ENCODE measurements around the gene OR6C74. TPM values are rescaled to one million over a fixed set of nuclear protein-coding genes. Genes with fewer than 3 reads are reported as not detected.
A peak's percentile ranks its signal among the peaks of the same experiment; 100 is the strongest.

The OR6C74 gene
- not detected for total RNA-seq
- long read RNA-seq: 0 reads

DNA sequence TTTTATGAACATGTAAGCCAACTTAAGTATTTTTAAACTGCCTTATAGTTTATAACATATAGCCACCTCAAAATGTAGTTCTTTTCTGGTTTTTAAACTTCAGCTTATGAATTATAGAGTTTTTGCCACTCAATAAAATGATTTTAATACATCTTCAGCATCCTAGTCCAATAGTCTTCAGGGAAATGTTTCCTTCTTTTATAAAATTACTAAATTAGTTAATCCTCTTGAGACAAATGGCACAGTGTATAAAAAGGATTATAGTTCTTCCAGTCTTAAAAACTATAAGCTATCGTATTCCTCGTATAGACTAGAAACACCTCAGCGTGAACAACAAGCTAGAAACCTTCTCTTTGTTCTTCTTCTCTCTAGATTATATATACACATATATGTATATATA lies at the start of gene OR6C74:
Gene OR6C74 (plus strand): TSS at position 301 of the 400 bp plus-strand sequence. CDS start 2,679 bp downstream, outside the sequence.
- ATAC-seq (no peak), DNase-seq (ENCODE audit: missing footprints) (no peak)
- intact Hi-C loops (cut with DNase I): no loop called here

DNA sequence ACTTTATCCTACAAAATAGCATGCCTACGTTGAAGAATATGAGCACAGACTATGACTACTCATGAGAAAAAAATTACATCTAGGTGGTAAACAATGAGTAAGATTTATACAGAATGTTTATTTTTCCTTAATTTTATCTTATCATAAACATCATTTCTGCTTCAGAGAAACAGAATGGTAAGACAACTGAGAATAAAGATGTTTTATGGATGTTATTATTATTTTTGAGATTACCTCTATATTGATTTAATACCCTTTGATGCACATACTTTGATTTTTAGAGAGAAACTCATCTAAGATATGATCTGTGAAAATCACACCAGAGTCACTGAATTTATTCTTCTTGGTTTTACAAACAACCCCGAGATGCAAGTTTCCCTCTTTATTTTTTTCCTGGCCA lies 23.7 kb upstream of the OR6C74 start, which contains the start of gene OR10A7:
Gene OR10A7 (plus strand): TSS at position 301 of the 400 bp plus-strand sequence. CDS start 0 bp downstream, at position 301.
- DNase-seq (ENCODE audit: missing footprints) (no peak), ATAC-seq (no peak)
- intact Hi-C loops (cut with DNase I): no loop called here

DNA sequence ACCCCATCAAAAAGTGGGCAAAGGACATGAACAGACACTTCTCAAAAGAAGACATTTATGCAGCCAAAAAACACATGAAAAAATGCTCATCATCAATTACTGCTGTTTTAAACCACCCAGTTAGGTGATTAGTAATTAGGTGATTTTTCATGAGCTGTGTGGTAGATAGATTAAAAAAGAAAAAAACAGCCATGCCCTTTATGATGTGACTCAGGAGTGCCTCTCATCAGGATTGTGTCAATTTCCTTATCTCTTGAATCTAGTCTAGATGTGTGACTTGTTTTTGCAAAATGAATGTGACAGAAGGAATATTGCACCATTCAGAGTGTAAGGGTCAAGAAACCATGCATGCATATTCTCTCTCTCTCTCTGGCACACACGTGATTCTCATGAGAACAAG lies 17.9 kb upstream of the OR6C74 start:
- no peak for ATAC-seq
- DNase-seq (ENCODE audit: missing footprints): no peak
- intact Hi-C loops (cut with DNase I): no loop called here

DNA sequence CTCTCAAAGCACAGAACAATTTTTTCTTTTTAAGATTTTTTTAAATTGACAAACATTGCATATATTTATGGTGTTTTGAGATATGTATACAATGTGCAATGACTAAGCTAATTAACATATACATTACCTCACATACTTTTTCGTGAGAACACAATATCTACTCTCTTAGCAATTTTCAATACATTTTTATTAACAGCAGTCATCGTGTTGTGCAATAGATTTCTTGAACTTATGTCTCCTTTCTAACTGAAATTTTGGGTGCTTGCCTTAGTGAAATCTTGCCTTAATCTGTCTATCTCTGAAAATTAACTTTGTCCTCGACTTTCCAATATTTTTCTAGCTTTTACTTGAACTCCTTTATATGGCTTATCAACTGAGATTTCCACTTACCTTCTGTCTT lies 16.8 kb upstream of the OR6C74 start:
- no peak for ATAC-seq
- DNase-seq (ENCODE audit: missing footprints): no peak
- intact Hi-C loops (cut with DNase I): no loop called here

DNA sequence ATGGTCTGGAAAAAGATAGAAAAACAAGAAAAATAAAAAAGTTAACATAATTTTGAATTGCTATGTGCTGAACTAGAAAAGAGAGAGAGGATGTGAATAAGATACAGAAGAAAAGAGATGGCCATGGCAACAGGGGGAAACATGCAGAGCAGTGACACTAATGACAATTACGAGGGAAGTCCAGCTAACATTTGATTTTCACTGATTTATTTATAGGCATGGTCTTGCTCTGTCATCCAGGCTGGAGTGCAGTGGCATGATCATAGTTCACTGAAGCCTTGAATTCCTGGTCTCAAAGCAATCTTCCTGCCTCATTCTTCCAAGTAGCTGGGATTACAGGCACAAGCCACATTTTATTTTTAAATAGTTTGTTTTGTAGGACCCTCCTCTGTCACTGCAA lies 1.8 kb downstream of the OR6C74 start:
- DNase-seq (ENCODE audit: missing footprints) (peak; percentile 34), ATAC-seq (no peak)
- intact Hi-C loops (cut with DNase I): no loop called here

DNA sequence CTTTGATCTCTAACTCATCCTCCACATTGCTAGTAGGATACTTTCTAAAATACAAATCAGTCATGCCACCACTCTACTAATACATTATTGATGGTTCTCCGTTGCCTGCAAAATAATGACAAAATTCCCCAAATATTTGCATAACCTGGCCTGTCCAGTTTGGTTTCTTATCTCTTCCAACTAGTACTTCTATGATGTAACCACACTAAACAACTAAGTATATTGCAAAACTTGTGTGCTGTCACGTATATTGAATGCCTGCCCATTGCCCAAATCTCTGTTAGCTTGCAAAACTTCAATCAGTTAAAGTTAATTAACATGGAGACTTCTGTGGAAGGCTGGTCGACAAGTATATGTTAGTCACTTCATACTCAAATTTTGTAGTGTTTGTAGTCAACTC lies 6.5 kb downstream of the OR6C74 start:
- intact Hi-C loops (cut with DNase I): no loop called here
- no peak for ATAC-seq
- DNase-seq (ENCODE audit: missing footprints): no peak

DNA sequence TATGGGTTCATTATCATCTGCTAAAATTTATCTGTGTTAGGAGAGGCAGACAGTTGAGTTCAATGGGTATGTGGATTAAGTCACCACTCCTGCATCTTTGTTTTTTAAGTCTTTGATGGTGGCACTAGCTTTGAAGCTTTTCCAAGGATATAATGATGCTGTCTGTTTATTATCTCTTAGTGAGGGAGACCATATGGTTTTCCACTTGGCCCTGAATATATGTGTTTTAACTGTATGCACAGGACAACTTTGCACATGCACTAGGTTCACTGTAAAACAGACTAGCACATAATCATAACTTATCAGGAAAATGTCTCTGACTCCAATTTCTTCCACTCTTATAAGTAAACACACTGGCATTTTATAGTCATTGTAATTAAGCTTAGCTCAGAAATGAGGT lies 8.9 kb downstream of the OR6C74 start:
- DNase-seq (ENCODE audit: missing footprints) (no peak), ATAC-seq (no peak)
- intact Hi-C loops (cut with DNase I): no loop called here

DNA sequence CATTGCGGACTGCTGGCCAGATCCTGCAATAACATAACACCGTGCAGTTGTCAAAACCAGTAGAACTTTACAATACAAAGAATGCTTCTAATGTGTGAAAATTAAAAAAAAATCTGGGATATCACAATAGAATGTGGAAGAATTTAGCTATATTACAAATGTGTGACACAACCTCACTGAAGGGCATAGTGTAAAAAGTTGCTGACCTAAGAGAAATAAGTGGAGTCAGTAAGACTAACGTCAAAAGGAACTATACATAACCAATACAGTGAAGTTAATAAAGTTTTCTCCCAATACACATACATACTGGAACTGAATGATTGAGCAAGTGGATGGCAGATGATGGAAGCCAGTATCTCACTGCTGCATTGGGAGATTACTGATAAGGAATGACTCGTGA lies 12.4 kb downstream of the OR6C74 start:
- intact Hi-C loops (cut with DNase I): no loop called here
- ATAC-seq: no peak
- DNase-seq (ENCODE audit: missing footprints): no peak

DNA sequence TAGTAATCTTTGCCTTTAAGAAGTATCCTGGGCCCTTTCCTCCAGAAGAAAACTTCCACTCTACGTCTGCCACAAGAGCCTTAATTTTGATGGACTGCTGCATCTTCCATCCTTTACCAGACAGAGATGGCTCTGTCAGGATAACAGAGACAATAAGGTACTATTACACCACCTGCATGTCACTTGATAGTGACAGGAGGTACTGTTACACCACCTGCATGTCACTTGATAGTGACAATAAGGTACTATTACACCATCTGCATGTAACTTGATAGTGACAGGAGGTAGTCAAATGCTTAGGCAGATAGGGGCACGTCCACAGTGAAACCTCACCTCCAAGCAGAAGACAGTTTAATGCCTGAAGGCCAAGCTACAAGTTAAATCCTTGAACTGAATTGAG lies 13.9 kb downstream of the OR6C74 start:
- intact Hi-C loops (cut with DNase I): no loop called here
- DNase-seq (ENCODE audit: missing footprints) (no peak), ATAC-seq (no peak)

DNA sequence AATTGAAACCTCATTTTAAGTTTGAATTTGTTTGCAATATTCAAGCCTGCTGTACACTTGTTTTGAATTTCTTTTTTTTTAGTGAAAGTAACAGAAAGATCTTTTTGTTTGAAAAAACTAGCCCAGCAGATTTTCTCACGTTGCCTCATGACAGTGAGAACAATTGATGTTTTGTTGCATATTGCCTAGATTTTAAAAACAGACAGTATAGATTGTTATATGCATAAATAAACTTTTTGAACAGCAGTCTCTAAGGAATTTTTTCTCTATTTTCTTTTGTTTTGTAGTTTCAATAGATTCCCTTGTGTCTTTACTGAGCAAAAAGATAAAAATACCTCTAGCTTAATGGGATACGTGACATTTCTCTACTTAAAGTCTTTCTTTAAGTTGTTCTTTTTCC lies 36.6 kb downstream of the OR6C74 start:
- intact Hi-C loops (cut with DNase I): no loop called here

DNA sequence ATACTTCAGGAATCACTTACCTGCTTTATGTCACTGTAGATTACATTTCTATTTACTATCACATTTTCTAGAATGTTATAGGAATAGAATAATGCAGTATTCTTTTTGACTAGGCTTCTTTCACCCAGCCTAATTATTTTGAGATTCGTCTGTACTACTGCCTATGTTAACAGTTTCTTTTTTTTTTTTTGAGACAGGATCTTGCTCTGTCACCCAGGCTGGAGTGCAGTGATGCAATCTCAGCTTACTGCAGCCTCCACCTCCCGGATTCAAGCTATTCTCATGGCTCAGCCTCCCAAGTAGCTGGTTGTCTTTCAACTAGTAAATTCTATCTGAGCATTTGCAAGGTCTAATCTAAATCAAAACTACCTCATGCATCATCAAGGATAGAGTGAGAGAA lies 45.6 kb downstream of the OR6C74 start:
- DNase-seq (ENCODE audit: missing footprints) (no peak), ATAC-seq (no peak)
- intact Hi-C loops (cut with DNase I): no loop called here

More for the DNA sequence above, 36.6 kb downstream of the OR6C74 start:
- ATAC-seq: no peak
- no peak for DNase-seq (ENCODE audit: missing footprints)

Other genes with a start within 250 kb of the OR6C74 start
- gene NEUROD4, start 224.6 kb upstream of the OR6C74 start, total RNA-seq: not detected
- not detected for gene OR9K2, start 118.2 kb upstream of the OR6C74 start, total RNA-seq
- not detected for gene OR10A7, start 23.6 kb upstream of the OR6C74 start, total RNA-seq
- gene OR6C6, start 52.0 kb downstream of the OR6C74 start, total RNA-seq: not detected
- gene OR6C1, start 69.7 kb downstream of the OR6C74 start, total RNA-seq: not detected
- gene OR6C3, start 86.1 kb downstream of the OR6C74 start, total RNA-seq: not detected
- gene OR6C75, start 118.4 kb downstream of the OR6C74 start, total RNA-seq: not detected
- not detected for gene OR6C65, start 155.9 kb downstream of the OR6C74 start, total RNA-seq
- not detected for gene OR6C76, start 181.6 kb downstream of the OR6C74 start, total RNA-seq
- gene OR6C2, start 199.5 kb downstream of the OR6C74 start, total RNA-seq: not detected
- gene OR6C70, start 225.5 kb downstream of the OR6C74 start, total RNA-seq: not detected
- not detected for gene OR6C68, start 247.8 kb downstream of the OR6C74 start, total RNA-seq

Data from Right ventricle myocardium inferior (tissue), 1 donor.